Loucy (cell line): Measurements from ENCODE around the gene USP47.

Experiments
- EZH2phosphoT487 ChIP-seq: fragments of 200-600 bp; IDR thresholded peaks from 2 replicates; pipeline ENCODE4 v1.6.1; 2018; ENCODE audit warnings: antibody characterized with exemption, mild to moderate bottlenecking, moderate library complexity, borderline replicate concordance
- TF ChIP-seq, protein P1 (sequence below): fragments of 200-600 bp; sonication (generic); conservative IDR thresholded peaks from 2 replicates; pipeline ENCODE4 v1.5.1; 2014; ENCODE audit warnings: mild to moderate bottlenecking, antibody characterized with exemption, low read length

DNA sequence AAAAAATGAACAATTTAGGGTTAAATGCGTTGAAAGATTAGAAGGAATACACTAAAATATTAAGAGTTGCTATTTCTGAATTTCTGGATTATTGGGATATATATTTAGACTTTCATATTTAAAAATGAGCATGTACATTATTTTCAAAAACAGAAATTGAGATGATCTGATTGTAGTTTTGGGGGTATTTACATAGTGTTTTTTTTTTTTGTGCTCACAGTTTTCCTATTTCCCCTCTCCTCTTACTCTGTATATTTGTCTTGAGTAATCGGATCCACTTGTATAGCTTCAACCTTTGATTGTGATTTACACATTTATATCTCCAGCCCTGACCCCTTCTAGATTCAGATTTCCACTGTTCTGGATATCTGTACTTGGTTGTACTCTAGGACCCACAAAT is 5.3 kb downstream of the USP47 start:
- TF ChIP-seq, protein P1, sequence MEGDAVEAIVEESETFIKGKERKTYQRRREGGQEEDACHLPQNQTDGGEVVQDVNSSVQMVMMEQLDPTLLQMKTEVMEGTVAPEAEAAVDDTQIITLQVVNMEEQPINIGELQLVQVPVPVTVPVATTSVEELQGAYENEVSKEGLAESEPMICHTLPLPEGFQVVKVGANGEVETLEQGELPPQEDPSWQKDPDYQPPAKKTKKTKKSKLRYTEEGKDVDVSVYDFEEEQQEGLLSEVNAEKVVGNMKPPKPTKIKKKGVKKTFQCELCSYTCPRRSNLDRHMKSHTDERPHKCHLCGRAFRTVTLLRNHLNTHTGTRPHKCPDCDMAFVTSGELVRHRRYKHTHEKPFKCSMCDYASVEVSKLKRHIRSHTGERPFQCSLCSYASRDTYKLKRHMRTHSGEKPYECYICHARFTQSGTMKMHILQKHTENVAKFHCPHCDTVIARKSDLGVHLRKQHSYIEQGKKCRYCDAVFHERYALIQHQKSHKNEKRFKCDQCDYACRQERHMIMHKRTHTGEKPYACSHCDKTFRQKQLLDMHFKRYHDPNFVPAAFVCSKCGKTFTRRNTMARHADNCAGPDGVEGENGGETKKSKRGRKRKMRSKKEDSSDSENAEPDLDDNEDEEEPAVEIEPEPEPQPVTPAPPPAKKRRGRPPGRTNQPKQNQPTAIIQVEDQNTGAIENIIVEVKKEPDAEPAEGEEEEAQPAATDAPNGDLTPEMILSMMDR: no peak
- no peak for TF ChIP-seq EZH2phosphoT487
